Measurements from ENCODE around the gene BAG5.

BAG5 gene

GRCh38 chr14:103546652-103547454 is 15.6 kb downstream of the BAG5 start:
- peak; percentile 82 for DNase-seq

GRCh38 chr14:103545915-103546651 is 16.4 kb downstream of the BAG5 start:
- DNase-seq, result no peak

- no peak for DNase-seq
Measured at GRCh38 chr14:103545219-103545914, 17.1 kb downstream of the BAG5 start.

GRCh38 chr14:103544388-103545218 is 17.9 kb downstream of the BAG5 start:
- no peak for DNase-seq

- DNase-seq, result no peak
Measured at GRCh38 chr14:103543721-103544387, 18.6 kb downstream of the BAG5 start.

GRCh38 chr14:103543140-103543539 is 19.3 kb downstream of the BAG5 start:
- no peak for DNase-seq

GRCh38 chr14:103542605-103543088 is 19.8 kb downstream of the BAG5 start:
- DNase-seq, result no peak

- no peak for DNase-seq
Measured at GRCh38 chr14:103541709-103542604, 20.5 kb downstream of the BAG5 start.

- no peak for DNase-seq
Measured at GRCh38 chr14:103540821-103541708, 21.4 kb downstream of the BAG5 start.

- no peak for DNase-seq
Measured at GRCh38 chr14:103539056-103539825, 23.2 kb downstream of the BAG5 start.

- DNase-seq, result no peak
Measured at GRCh38 chr14:103538291-103539055, 24.0 kb downstream of the BAG5 start.

GRCh38 chr14:103537175-103537990 is 25.1 kb downstream of the BAG5 start:
- no peak for DNase-seq

- DNase-seq, result no peak
Measured at GRCh38 chr14:103536693-103537092, 25.8 kb downstream of the BAG5 start.

- no peak for DNase-seq
Measured at GRCh38 chr14:103535891-103536565, 26.4 kb downstream of the BAG5 start.

- no peak for DNase-seq
Measured at GRCh38 chr14:103535081-103535890, 27.2 kb downstream of the BAG5 start.
